GM21737 (cell line): ENCODE measurements around the gene OPRD1.

ENCODE experiments used
- ATAC-seq: cut with Tn5 transposase; IDR thresholded peaks from one replicate; pipeline ENCODE4 v1.9.1; 2021; ENCODE audit warnings: mild to moderate bottlenecking, moderate library complexity; ENCODE audit not compliant: unreplicated experiment

Gene OPRD1

GRCh38 chr1:28882009-28882628 is 70.1 kb downstream of the OPRD1 start:
- no peak for ATAC-seq

- no peak for ATAC-seq
These were observed 71.3 kb downstream of the OPRD1 start for GRCh38 chr1:28883242-28883616.

GRCh38 chr1:28885472-28885877 is 73.5 kb downstream of the OPRD1 start:
- no peak for ATAC-seq

- ATAC-seq = no peak
These were observed 74.2 kb downstream of the OPRD1 start for GRCh38 chr1:28885977-28886730.

- peak; percentile 52 for ATAC-seq
These were observed 74.9 kb downstream of the OPRD1 start for GRCh38 chr1:28886731-28887418.

GRCh38 chr1:28887419-28887834 is 75.5 kb downstream of the OPRD1 start:
- no peak for ATAC-seq

- no peak for ATAC-seq
These were observed 76.1 kb downstream of the OPRD1 start for GRCh38 chr1:28887835-28888682.

- no peak for ATAC-seq
These were observed 76.9 kb downstream of the OPRD1 start for GRCh38 chr1:28888915-28889314.

GRCh38 chr1:28889357-28889756 is 77.4 kb downstream of the OPRD1 start:
- ATAC-seq = no peak

- no peak for ATAC-seq
These were observed 78.5 kb downstream of the OPRD1 start for GRCh38 chr1:28890435-28890834.

GRCh38 chr1:28890836-28891235 is 78.9 kb downstream of the OPRD1 start:
- no peak for ATAC-seq

- no peak for ATAC-seq
These were observed 79.3 kb downstream of the OPRD1 start for GRCh38 chr1:28891256-28891655.

- ATAC-seq = no peak
These were observed 81.6 kb downstream of the OPRD1 start for GRCh38 chr1:28893403-28894102.

GRCh38 chr1:28894785-28895184 is 82.8 kb downstream of the OPRD1 start:
- no peak for ATAC-seq

- no peak for ATAC-seq
These were observed 84.1 kb downstream of the OPRD1 start for GRCh38 chr1:28895896-28896608.

- ATAC-seq = no peak
These were observed 84.6 kb downstream of the OPRD1 start for GRCh38 chr1:28896609-28896986.

- no peak for ATAC-seq
These were observed 85.8 kb downstream of the OPRD1 start for GRCh38 chr1:28897789-28898188.

GRCh38 chr1:28898405-28898881 is 86.5 kb downstream of the OPRD1 start:
- ATAC-seq = no peak

- ATAC-seq = no peak
These were observed 87.3 kb downstream of the OPRD1 start for GRCh38 chr1:28899267-28899666.

GRCh38 chr1:28900562-28900961 is 88.6 kb downstream of the OPRD1 start:
- no peak for ATAC-seq
